ENCODE results near the gene HAGHL.

Gene HAGHL

DNA sequence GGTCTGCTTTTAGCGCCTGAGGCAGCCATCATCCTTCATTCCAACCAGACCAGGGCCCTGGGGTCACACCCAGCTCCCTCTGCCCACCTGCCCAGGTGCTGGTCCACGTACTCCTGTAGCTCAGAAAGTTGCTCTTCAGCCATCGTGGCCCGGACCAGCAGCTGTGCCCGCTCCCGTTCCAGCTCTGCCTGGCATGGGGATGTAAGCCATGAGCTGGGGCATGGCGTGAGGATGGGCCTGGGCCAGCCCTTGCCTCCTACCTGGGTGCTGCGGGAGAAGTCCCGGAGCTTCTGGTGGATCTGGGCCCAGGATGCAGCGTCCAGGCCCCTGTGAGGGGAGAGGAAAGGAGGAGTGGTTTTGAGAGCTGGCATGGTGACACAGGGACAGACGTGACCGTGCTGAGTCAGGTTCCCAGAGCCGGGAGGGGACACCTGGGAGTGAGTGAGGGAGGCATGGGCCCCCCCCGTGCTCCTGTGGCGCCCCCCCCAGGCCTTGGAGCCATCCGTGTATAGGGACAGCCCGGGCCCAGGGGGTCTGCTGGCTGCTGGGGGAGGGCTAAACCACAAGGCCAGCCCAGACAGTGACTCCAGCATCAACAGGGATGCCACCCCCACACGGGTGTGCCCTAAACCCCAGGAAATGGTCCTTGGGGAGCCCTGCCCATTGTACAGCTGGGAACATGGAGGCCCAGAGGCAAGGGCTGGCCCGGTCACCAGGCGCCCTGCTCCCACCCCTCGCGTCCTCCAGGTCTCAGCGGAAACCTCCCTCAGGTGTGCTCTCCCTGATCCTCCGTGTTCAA lies 3.9 kb upstream of the HAGHL start:
- DNase-seq, result no peak

DNA sequence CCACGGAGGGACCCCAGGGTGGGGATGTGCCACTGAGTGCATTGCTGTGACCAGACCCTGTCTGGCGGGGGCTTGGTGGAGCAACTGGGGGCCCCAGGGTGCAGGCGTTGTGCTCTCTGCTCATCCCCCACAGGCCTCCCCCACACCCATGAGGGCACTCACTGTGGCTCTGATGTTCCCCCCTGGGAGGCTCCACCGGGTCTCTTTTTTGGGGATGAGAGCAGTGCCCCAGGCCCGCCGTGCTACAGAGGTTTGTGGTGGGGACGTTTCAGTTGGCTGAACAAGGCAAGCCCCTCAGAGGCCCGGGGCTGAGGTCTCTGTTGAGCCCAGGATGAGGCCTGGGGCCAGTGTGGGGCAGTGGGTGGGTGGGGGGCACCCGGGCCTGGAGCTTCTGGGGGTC lies 3.2 kb upstream of the HAGHL start:
- DNase-seq, result no peak

DNA sequence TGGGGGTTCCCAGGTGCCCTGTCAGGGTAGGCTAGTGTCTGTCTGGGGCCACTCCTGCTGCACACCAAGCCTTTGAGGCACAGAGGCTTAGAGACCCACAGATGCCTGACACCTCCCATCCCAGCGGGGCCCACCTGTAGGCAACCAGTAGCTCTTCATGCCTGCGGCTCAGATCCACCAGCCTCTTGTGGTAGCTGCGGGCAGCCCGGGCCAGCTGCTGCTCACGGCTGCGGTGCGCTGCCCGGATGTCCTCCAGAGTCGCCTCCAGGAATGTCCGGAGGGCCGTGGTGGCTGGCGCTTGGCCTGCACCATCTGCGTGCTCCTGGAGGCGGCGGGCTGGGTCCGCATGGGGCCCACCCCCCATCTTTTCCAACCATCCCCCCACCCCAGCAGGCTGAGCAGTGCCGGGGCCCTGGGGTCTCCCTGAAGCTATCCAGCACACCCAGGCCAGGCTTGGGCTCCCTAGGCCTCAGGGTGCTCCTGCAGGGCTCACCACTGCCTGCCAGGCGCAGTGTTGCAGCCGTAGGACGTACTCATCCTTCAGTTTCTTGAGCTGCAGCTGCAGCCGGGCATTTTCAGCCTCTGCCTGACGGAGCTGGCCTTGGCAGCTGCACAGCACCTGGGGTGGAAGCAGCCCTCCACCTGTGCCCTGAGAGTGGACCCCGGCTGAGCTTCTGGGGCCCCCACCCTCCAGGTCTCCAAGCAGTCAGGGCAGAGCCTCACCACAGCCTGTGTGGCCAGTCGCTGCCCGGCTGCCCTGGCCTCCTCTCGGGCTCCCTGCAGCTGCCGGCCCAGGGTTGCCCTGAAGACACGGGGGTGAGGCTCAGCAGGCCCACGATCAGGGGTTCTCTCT lies 2.5 kb upstream of the HAGHL start:
- DNase-seq, result no peak

DNA sequence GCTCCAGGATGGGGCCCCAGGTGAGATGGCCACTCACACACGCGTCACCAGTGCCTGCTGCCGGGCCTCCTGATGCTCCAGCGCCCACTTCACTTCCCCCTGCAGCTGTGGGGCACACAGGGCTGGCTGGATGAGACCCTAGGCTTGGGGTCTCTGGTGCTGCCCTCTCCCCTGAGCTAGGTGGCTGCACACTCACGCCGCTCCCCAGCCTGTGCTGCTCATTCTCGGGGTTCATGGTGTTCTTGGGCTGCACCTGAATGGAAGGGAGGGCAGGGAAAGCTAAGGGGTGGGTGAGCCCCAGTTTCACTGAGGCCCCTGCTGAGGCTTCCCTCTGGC lies 1.9 kb upstream of the HAGHL start:
- DNase-seq, result no peak

GRCh38 chr16:725463-726187 lies 1.3 kb upstream of the HAGHL start:
- no peak for DNase-seq

DNA sequence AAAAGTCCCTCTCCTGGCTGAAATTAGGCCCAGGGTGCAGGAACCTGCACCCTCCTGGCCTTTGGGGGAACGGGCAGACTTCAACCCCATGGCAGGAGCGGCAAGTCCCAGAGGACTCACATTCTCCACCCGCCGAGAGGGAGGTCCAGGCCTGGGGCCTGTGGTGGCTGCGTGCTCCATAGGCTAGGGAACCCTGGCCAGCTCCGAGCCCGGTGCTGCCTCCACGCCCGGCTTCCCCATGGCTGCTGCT lies 793 bp upstream of the HAGHL start:
- no peak for DNase-seq

DNA sequence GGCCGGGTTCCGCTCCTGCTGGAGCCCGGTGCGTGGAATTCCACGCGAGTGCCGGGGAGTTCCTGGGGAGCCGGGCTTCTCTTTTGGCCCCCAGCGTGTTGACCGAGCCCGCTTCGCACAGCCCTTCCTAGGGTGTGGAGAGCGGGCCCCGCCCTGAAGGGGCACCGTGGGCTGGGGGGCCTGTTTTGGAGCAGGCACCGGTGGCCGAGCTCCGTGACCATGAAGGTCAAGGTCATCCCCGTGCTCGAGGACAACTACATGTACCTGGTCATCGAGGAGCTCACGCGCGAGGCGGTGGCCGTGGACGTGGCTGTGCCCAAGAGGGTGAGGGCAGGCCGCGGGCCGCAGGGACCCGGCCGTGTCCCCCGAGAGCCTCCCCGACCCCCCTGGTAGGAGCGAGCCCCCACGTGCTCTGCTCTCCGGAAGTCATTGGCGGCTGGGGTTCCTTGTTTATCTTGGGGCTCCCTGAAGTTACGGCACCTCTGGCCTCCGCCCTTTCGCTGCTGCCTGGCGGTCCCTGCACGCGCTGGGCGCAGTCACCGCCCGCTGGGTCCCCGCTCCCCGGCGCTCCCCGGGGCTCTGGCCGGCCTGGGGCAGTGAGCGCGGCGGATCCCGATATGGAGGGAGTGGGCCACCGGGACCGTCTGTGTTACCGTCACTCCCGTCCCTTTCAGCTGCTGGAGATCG lies 528 bp downstream of the HAGHL start:
- no peak for DNase-seq

GRCh38 chr16:728131-728889 lies 1.4 kb downstream of the HAGHL start:
- peak; percentile 66 for DNase-seq

DNA sequence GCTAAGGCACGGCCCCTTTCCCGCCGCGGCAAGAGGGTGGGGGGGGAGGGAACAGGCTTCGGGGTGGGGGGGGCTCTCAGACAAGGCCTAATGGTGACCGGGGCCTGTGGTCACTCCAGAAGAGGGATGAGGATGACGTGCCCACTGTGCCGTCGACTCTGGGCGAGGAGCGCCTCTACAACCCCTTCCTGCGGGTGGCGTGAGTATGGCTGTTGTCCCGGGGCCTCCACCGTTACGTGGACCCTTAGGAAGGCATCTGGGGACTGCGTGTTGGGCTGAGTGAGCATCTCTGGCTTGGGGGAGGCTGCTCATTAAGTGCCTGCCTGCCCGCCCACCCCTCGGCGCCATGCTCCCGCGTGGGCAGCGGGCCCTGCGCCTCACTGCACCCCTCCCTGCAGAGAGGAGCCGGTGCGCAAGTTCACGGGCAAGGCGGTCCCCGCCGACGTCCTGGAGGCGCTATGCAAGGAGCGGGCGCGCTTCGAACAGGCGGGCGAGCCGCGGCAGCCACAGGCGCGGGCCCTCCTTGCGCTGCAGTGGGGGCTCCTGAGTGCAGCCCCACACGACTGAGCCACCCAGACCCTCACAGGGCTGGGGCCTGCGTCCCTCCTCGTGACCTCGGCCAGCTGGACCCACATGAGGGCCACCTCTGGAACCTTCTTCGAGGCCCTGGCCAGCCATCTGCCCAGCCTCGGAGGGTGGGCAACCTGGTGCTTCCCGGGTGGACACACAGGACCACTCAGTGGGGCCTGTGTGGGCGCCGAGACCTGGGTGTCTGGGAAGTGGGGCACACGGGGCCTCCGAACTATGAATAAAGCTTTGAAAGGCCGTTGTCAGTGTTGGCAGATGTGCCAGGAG lies 2.2 kb downstream of the HAGHL start:
- DNase-seq, result no peak

DNA sequence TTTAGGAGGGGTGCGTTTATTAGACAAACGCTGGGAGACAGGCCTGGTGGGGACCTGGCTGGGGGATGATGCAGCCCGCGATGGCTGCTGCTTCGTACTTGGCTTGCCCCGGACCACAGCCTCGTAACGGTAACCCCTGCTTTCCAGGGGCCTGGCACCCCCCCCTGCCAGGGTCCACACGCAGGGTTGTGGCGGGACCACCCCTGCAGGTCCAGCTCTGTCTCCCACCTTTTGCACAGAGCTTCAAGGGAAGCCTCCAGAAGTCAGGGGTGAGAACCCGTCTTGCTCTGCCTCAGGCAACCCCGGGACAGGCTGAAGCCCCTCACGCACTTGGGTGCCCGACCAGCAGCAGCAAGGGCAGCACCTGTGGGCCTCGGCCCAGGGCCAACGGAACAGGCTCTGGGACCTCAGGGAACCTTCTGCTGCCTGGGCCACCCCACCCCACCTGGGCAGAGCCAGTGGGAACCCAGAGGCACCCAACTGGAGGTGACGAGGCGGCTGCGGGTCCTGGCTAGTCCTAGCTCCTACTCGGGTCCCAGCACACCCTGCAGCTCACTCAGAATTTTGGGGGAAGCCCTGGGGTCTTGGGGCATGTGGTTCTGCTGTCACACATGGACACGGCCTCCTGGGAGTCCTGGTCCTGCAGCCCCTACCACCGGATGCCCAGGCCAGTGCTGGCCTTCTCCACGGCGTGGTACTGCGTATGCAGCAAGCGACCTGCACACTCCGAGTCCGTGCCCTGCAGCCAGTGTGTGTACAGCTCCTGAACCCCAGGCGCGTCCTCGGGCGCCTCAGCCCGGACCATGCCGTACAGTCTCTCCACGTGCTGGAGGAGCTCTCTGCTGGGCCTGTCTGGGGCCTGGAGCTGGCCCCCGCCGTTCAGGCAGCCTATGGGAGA lies 3.1 kb downstream of the HAGHL start:
- DNase-seq, result no peak

GRCh38 chr16:730666-731509 lies 4.0 kb downstream of the HAGHL start:
- DNase-seq, result no peak

DNA sequence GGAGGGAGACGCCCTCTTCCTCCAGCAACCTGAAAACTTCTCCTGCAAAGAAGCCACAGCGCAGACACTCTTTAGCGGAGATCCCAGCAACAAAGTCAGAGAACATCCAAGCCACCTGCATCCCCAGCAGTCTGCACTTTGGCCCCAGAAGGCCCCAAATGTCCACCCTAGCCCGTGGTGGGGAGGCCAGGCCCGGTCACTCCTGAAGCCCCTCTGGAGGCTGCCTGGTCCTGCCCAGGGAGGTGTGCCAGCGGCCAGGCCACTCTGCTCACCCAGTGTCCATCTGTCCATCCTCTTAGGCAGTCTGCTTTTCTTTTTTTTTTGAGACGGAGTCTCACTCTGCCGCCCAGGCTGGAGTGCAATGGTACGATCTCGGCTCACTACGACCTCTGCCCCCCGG lies 5.4 kb downstream of the HAGHL start:
- DNase-seq, result no peak

DNA sequence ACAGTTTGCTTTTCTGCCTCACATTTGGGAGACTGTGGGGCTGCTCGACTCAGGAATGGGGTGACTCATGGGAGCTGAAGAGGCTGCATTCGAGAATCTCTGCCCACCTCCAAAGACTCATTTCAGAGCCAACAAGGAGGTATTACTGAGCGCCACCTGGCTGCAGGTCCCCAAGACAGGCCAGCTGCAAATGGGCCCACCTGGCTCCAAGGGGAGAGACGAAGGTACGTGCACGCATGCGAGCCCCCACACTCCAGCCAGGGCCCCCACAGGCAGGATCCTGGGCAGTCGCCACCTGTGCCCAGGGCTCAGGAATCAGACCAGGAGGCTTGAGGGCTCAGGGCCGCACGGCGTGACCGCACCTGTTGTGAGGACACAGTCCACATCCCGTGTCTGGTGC lies 6.0 kb downstream of the HAGHL start:
- DNase-seq, result no peak

DNA sequence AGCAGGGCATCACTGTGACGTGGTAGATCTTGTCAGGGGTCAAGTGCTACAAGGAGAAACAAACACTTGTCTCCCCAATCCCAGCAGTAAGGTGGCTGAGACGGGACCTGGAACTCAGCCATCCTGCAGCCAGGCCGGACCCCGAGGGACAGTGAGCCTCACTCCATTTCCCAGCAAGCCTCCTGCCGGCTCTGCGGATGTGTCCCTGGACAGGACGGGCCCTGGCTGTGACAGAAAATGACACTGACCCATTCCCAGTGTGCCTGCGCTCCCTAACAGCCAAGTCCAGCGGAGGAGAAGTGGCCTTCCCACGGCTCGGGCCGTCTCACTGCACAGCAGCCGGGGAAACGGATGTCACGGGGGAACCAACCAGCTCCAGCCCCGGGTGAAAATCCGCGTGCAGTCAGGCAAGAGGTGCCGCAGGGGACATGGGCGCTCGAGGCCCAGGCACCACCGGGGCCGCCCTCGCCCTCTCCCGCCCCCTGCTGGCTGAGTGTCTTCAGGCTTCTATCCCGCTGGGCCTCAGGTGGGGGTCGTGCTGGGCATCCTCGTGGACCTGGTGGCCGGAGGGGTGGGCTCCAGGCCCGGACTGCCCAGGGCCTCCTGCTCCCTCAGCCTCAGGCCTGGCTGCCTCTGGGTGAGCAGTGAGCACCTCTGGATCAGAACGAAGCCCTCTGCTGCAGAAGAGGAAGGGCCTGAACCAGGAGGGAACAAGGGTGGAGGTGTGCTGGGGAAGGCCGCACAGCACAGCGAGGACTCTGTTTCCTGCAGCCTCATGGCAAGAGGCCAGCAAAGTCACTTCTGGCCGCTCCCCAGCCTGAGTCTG lies 6.7 kb downstream of the HAGHL start:
- DNase-seq, result no peak

- DNase-seq, result no peak
Observed at GRCh38 chr16:734208-734980, 7.5 kb downstream of the HAGHL start.

GRCh38 chr16:734981-735881 lies 8.3 kb downstream of the HAGHL start:
- no peak for DNase-seq

GRCh38 chr16:735982-736453 lies 9.1 kb downstream of the HAGHL start:
- DNase-seq, result no peak
